ENCODE results near the gene FAM234A. TPM values are rescaled to one million over a fixed set of nuclear protein-coding genes. Genes with fewer than 3 reads are reported as not detected.

The FAM234A gene, protein sequence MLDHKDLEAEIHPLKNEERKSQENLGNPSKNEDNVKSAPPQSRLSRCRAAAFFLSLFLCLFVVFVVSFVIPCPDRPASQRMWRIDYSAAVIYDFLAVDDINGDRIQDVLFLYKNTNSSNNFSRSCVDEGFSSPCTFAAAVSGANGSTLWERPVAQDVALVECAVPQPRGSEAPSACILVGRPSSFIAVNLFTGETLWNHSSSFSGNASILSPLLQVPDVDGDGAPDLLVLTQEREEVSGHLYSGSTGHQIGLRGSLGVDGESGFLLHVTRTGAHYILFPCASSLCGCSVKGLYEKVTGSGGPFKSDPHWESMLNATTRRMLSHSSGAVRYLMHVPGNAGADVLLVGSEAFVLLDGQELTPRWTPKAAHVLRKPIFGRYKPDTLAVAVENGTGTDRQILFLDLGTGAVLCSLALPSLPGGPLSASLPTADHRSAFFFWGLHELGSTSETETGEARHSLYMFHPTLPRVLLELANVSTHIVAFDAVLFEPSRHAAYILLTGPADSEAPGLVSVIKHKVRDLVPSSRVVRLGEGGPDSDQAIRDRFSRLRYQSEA
- 75.2 and 89.9 TPM in 2 replicates for total RNA-seq

DNA sequence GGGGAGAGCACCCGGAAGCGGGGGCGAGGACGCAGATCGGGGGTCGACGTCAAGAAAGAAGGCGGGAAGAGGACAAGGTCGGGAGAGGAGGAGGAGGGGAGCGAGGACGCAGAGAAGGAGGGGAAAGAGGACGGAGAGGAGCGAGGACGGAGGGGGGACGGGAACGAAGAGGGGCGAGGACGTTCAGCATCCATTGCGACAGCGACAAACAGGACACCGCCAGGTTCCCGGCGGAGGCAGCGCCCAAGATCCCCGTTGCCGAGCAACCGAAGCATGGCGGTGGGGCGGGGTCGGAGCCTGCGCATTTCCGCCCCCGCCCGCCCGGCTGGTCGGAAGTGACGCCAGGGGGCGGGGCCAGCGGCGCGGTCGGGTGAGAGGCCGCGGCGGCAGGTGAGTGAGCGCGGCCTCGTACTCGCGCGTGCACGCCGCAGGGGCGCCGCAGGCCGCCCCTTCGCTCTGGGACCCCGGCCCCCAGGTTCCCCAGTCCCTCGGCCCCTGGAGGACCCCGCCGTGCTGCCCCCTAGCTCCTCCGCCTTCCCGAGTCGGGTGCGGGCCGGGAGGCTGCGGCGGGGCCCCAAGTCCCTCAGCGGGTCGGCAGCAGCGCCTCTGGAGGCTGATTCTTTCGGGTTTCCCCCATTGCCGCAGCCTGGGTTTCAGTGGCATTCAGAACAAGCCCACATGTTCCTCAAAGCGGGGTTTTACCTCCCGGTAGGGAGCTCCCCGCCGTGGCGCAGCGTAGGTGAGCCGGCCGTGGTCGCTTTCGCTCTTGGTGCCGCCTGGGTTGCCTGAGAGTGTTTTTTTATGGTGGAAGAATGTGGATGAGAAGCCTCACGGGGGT lies at the start of gene FAM234A:
FAM234A (plus strand) TSS at position 354 of the 838 bp plus-strand sequence. CDS start 19,593 bp downstream, outside the sequence.

DNA sequence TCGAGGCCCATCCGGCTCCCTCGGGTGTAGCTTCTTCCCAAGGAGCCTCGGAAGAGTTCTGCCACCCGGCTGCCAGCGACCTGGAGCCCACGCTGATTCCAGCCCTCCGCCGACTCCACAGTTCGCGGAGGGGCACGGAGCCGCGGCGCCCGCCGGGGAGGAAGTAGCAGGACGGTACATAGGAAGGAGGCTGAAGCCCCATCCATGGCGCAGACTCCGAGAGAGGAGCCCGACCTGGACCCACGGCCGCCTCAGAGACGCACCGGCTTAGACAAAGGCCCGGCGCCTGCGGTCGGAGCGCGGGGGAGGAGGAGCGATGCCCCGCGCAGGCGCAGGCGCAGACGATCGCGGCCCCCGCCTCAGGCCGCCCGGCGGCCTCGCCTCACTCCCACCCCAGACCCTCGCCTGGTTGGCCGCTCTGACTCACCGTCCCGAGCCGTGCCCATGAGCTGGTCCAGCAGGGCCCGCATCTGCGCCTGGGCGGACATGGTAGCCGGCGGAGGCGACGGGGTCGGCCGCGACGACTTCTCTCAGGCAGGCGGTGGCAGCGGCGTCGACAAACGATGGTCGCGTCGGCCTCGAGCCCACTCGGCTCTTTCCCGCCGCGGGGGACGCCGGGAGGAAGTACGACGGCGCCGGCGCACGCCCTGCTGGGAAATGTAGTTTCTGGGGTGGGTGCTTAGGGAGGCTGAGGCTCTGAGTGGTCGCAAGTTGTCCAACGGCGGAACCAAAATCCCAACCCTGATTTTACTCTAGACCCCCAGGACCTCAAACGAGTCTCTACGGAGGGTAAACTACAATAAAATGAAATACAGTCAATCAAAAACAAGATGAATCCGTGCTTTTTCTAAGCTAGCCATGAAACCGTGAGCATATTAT lies 5.5 kb upstream of the FAM234A start, which contains the start of gene LUC7L:
LUC7L (minus strand) TSS at position 598 of the 879 bp plus-strand sequence; CDS start at position 488, 110 bp downstream.

DNA sequence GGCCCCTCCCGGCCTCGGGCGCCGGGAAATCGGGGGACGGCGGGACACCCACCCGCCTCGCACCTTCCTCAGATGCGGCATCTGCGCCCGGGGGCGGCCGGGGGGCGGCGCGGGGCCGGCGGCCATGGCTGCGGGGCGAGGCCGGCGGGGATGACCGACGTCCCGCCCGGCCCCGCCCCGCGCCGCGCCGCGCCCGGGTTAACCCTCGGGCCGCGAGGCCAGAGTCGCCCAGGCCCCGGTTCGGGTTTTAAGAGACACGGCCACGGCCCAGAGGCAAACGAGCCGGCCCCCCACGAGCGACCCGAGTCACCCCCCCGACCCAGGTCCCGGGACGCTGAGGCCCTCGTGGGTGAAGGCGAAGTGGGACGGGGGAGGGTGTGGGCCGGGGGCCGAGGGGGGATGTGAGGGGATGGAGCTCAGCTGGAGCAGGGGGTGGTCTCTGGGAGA lies 41.2 kb downstream of the FAM234A start, which contains the start of gene RGS11:
RGS11 (minus strand) TSS at position 159 of the 447 bp plus-strand sequence; CDS start at position 126, 33 bp downstream.

GRCh38 chr16:280552-280951 lies 45.9 kb downstream of the FAM234A start, which contains the start of gene ARHGDIG:
Gene ARHGDIG (plus strand): TSS chr16:280591. CDS start chr16:280681, 90 bp downstream.

DNA sequence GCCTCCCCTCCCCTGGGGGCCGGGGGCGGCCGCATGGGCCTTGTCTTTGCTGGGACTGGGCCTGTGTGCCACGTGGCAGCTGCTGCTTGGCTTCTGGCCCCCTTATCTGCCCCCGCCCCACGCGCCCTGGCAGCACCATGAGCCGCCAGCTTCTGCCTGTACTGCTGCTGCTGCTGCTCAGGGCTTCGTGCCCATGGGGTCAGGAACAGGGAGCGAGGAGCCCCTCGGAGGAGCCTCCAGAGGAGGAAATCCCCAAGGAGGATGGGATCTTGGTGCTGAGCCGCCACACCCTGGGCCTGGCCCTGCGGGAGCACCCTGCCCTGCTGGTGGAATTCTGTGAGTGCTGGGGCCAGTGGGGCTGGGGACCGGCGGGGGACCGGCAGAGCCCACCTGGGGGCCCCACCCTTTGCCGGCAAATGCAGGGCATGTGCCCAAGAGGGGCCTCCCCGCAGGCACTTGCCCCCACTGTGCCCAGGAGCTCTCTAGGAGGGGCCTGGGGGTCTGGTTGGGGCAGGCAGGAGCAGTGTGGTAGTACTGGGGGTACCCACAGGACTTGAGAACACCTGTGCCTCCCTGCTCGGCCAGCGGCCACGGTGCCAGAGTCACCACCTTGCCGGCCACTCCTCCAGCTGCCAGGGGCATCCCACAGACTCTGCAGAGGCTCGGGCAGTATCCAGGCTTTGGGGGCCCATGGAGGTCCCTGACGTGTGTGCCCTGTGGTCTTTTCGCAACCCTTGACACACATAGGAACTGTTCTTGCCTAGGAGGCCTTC lies 48.6 kb downstream of the FAM234A start, which contains the start of gene PDIA2:
PDIA2 (plus strand) TSS at position 132 of the 773 bp plus-strand sequence; CDS start at position 138, 6 bp downstream.

Other genes with a start within 250 kb of the FAM234A start
- 1.8 and 2.1 TPM in 2 replicates for gene POLR3K, start 181.2 kb upstream of the FAM234A start, total RNA-seq
- 15.9 and 17.6 TPM in 2 replicates for gene SNRNP25, start 181.0 kb upstream of the FAM234A start, total RNA-seq
- gene RHBDF1, start 162.2 kb upstream of the FAM234A start, total RNA-seq: 27.4 and 29.5 TPM in 2 replicates
- 91.7 and 116 TPM in 2 replicates for gene MPG, start 156.6 kb upstream of the FAM234A start, total RNA-seq
- 13.0 and 13.2 TPM in 2 replicates for gene NPRL3, start 96.1 kb upstream of the FAM234A start, total RNA-seq
- gene HBZ, start 82.2 kb upstream of the FAM234A start, total RNA-seq: not detected in 2 replicates
- not detected in 2 replicates for gene HBM, start 68.8 kb upstream of the FAM234A start, total RNA-seq
- gene HBA2, start 61.9 kb upstream of the FAM234A start, total RNA-seq: not detected in 2 replicates
- not detected in 2 replicates for gene HBA1, start 58.1 kb upstream of the FAM234A start, total RNA-seq
- not detected in 2 replicates for gene HBQ1, start 54.4 kb upstream of the FAM234A start, total RNA-seq
- gene LUC7L, start 5.4 kb upstream of the FAM234A start, total RNA-seq: 42.7 and 47.3 TPM in 2 replicates
- gene RGS11, start 41.1 kb downstream of the FAM234A start, total RNA-seq: 2.6 and 3.5 TPM in 2 replicates
- gene ARHGDIG, start 45.8 kb downstream of the FAM234A start, total RNA-seq: 0.22 TPM in 1 of 2 replicates, not detected in the other
- gene PDIA2, start 48.3 kb downstream of the FAM234A start, total RNA-seq: not detected in 2 replicates
- 14.2 and 15.1 TPM in 2 replicates for gene AXIN1, start 117.9 kb downstream of the FAM234A start, total RNA-seq
- gene MRPL28, start 135.7 kb downstream of the FAM234A start, total RNA-seq: 51.3 and 58.4 TPM in 2 replicates
- gene PGAP6, start 147.2 kb downstream of the FAM234A start, total RNA-seq: 32.4 and 33.2 TPM in 2 replicates
- 57.4 and 61.4 TPM in 2 replicates for gene NME4, start 162.4 kb downstream of the FAM234A start, total RNA-seq
- 10.2 and 10.5 TPM in 2 replicates for gene DECR2, start 167.1 kb downstream of the FAM234A start, total RNA-seq
- 21.3 and 24.6 TPM in 2 replicates for gene RAB11FIP3, start 190.8 kb downstream of the FAM234A start, total RNA-seq